GM23338 (cell line): ENCODE data around the gene GPC6. TPM values are rescaled to one million over a fixed set of nuclear protein-coding genes. Genes with fewer than 3 reads are reported as not detected.

ENCODE experiments used
- ATAC-seq: fragments of 200-7000 bp; cut with Tn5 transposase; 3 replicates; pipeline ENCODE4 v1.9.1; 2020
- DNase-seq: peaks from one replicate; pipeline ENCODE4 v3.0.0-alpha.2; 2015; ENCODE audit warnings: low spot score
- H2AFZ ChIP-seq: fragments of 200-600 bp; sonication (generic); 2 replicates; pipeline ENCODE4 v1.8.0; 2016; ENCODE audit warnings: antibody characterized with exemption, mild to moderate bottlenecking, moderate library complexity
- H3F3A ChIP-seq: fragments of 200-600 bp; sonication (generic); replicated peaks from 2 replicates; pipeline ENCODE4 v1.8.0; 2017; ENCODE audit warnings: antibody characterized with exemption, mixed run types, low read depth
- H3K27ac ChIP-seq: fragments of 200-600 bp; sonication (generic); 2 replicates; pipeline ENCODE4 v1.6.1; 2016; ENCODE audit warnings: low read depth
- H3K27me3 ChIP-seq: fragments of 200-600 bp; sonication (generic); 2 replicates; pipeline ENCODE4 v1.8.0; 2016; ENCODE audit warnings: mild to moderate bottlenecking, mixed run types, moderate library complexity; ENCODE audit not compliant: insufficient read depth
- H3K36me3 ChIP-seq: fragments of 200-600 bp; sonication (generic); 2 replicates; pipeline ENCODE4 v1.8.0; 2016; ENCODE audit warnings: mild to moderate bottlenecking; ENCODE audit not compliant: insufficient read depth
- H3K4me1 ChIP-seq: fragments of 200-600 bp; sonication (generic); 2 replicates; pipeline ENCODE4 v1.8.0; 2016; ENCODE audit warnings: mild to moderate bottlenecking, moderate library complexity; ENCODE audit not compliant: insufficient read depth
- H3K4me2 ChIP-seq: fragments of 200-600 bp; sonication (generic); 2 replicates; pipeline ENCODE4 v1.7.1; 2017; ENCODE audit warnings: mixed run types
- H3K4me3 ChIP-seq: fragments of 200-600 bp; sonication (generic); 2 replicates; pipeline ENCODE4 v1.6.1; 2016; ENCODE audit warnings: mixed run types
- H3K79me2 ChIP-seq: fragments of 200-600 bp; sonication (generic); replicated peaks from 2 replicates; pipeline ENCODE4 v1.8.0; 2017; ENCODE audit warnings: mild to moderate bottlenecking; ENCODE audit not compliant: insufficient read depth
- H3K9me2 ChIP-seq: fragments of 200-600 bp; sonication (generic); 2 replicates; pipeline ENCODE4 v1.8.0; 2017; ENCODE audit not compliant: insufficient read depth
- H4K20me1 ChIP-seq: fragments of 200-600 bp; sonication (generic); replicated peaks from 2 replicates; pipeline ENCODE4 v1.8.0; 2017; ENCODE audit warnings: mild to moderate bottlenecking; ENCODE audit not compliant: insufficient read depth
- H3K27ac Mint-ChIP-seq: 2 replicates; pipeline ENCODE4 v1.8.0; 2020; ENCODE audit warnings: inconsistent platforms, mild to moderate bottlenecking, moderate library complexity, mixed read lengths
- H3K27me3 Mint-ChIP-seq: 3 replicates; pipeline ENCODE4 v1.8.0; 2022; ENCODE audit warnings: low read depth, mild to moderate bottlenecking, moderate library complexity, mixed read lengths, inconsistent platforms; ENCODE audit not compliant: insufficient read depth, poor library complexity
- H3K36me3 Mint-ChIP-seq: 3 replicates; pipeline ENCODE4 v1.8.0; 2021; ENCODE audit warnings: low read depth, mild to moderate bottlenecking, inconsistent platforms, moderate library complexity, mixed read lengths
- H3K4me1 Mint-ChIP-seq: 3 replicates; pipeline ENCODE4 v1.8.0; 2020; ENCODE audit warnings: mild to moderate bottlenecking, inconsistent platforms, mixed read lengths
- H3K4me3 Mint-ChIP-seq: 3 replicates; pipeline ENCODE4 v1.8.0; 2021; ENCODE audit warnings: moderate library complexity, mild to moderate bottlenecking, inconsistent platforms, mixed read lengths
- H3K9me3 Mint-ChIP-seq: 3 replicates; pipeline ENCODE4 v1.8.0; 2020; ENCODE audit warnings: moderate library complexity, mild to moderate bottlenecking, inconsistent platforms, mixed read lengths
- CREB1 ChIP-seq: fragments of 250-450 bp; sonication (Bioruptor Pico); IDR thresholded peaks from 2 replicates; pipeline ENCODE4 v1.5.0; 2020; ENCODE audit warnings: low read depth, mild to moderate bottlenecking, moderate library complexity
- CTCF ChIP-seq, 2 experiments: fragments of 200-600 bp in 1 of 2; sonication (generic) in 1 of 2; conservative IDR thresholded peaks; 2 replicates each; pipeline versions ENCODE4 v1.5.1 to v1.6.1; 2016 to 2017; ENCODE audit warnings: antibody characterized with exemption in 2 of 2, low read depth in 2 of 2, mild to moderate bottlenecking in 2 of 2, moderate library complexity in 1 of 2
- EZH2 ChIP-seq: fragments of 200-600 bp; sonication (generic); IDR thresholded peaks from one replicate; pipeline ENCODE4 v1.8.0; 2017; ENCODE audit warnings: antibody characterized with exemption, mild to moderate bottlenecking, low read depth; ENCODE audit not compliant: unreplicated experiment
- EZH2phosphoT487 ChIP-seq: fragments of 200-600 bp; sonication (generic); IDR thresholded peaks from one replicate; pipeline ENCODE4 v1.8.1; 2018; ENCODE audit warnings: antibody characterized with exemption; ENCODE audit not compliant: unreplicated experiment
- JUNB ChIP-seq: IDR thresholded peaks from one replicate; pipeline ENCODE4 v1.6.1; 2016; ENCODE audit warnings: antibody characterized with exemption; ENCODE audit not compliant: unreplicated experiment
- POLR2AphosphoS5 ChIP-seq: IDR thresholded peaks from 2 replicates; pipeline ENCODE4 v1.6.1; 2016; ENCODE audit warnings: antibody characterized with exemption, low read depth
- polyA plus RNA-seq: library from polyadenylated mRNA; unstranded; fragments of >200 nt; fragmentation: Nextera tagmentation; extraction: Ambion mirVana; gene quantifications from 2 replicates; pipeline ENCODE4 v1.2.1, GENCODE V29; 2016
- total RNA-seq: library from RNA; depleted of rRNA; stranded (reverse); fragments of >200 nt; shearing (Covaris generic); gene quantifications from 2 replicates; pipeline ENCODE4 v1.2.3, GENCODE V29; 2014
- TF ChIP-seq, protein P1 (sequence below): IDR thresholded peaks from 2 replicates; pipeline ENCODE4 v1.6.1; 2016; ENCODE audit warnings: antibody characterized with exemption
- TF ChIP-seq, protein P2 (sequence below): fragments of 250-450 bp; sonication (Bioruptor Pico); IDR thresholded peaks from 2 replicates; pipeline ENCODE4 v1.5.0; 2020; ENCODE audit warnings: mild to moderate bottlenecking, moderate library complexity
- TF ChIP-seq, protein P3 (sequence below): IDR thresholded peaks from one replicate; pipeline ENCODE4 v1.6.1; 2018; ENCODE audit warnings: antibody characterized with exemption; ENCODE audit not compliant: unreplicated experiment

GPC6 gene
- total and polyA plus RNA-seq, 2 experiments from 2014 or later, result 6.4 to 28.6 TPM

GRCh38 chr13:93225610-93226009, 997 bp upstream of the GPC6 start:
- no peak for ATAC-seq
- H4K20me1 ChIP-seq, result 0 out of 2 replicates have a peak, but pooled peaks cover 3% of the 10 kb centered on the region
- Mint-ChIP-seq H3K27me3 (peaks cover 8% of the 10 kb centered on the region), H3K4me1 (peaks cover 65% of the 10 kb centered on the region), H3K36me3 (peaks cover 5% of the 10 kb centered on the region; the same call in 2 of the 3 replicates), H3K4me3 (peak overlapping the region; percentile 92), H3K9me3 (0 out of 3 replicates have a peak, but pooled peaks cover 6% of the 10 kb centered on the region), H3K27ac (no peak overlapping the region; the same call in 1 of the 2 replicates)
- H3K27ac ChIP-seq, result peak overlapping the region; percentile 56
- TF ChIP-seq EZH2phosphoT487 (no peak), JUNB (no peak), CTCF (conservative IDR thresholded peaks at IDR 0.05; ENCODE audit: low read depth in 2 of 2) (no peak), CREB1 (CRISPR knock-in tag) (no peak), EZH2 (no peak), POLR2AphosphoS5 (no peak)
- TF ChIP-seq, protein P1, sequence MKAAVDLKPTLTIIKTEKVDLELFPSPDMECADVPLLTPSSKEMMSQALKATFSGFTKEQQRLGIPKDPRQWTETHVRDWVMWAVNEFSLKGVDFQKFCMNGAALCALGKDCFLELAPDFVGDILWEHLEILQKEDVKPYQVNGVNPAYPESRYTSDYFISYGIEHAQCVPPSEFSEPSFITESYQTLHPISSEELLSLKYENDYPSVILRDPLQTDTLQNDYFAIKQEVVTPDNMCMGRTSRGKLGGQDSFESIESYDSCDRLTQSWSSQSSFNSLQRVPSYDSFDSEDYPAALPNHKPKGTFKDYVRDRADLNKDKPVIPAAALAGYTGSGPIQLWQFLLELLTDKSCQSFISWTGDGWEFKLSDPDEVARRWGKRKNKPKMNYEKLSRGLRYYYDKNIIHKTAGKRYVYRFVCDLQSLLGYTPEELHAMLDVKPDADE, result no peak
- TF ChIP-seq, protein P2, sequence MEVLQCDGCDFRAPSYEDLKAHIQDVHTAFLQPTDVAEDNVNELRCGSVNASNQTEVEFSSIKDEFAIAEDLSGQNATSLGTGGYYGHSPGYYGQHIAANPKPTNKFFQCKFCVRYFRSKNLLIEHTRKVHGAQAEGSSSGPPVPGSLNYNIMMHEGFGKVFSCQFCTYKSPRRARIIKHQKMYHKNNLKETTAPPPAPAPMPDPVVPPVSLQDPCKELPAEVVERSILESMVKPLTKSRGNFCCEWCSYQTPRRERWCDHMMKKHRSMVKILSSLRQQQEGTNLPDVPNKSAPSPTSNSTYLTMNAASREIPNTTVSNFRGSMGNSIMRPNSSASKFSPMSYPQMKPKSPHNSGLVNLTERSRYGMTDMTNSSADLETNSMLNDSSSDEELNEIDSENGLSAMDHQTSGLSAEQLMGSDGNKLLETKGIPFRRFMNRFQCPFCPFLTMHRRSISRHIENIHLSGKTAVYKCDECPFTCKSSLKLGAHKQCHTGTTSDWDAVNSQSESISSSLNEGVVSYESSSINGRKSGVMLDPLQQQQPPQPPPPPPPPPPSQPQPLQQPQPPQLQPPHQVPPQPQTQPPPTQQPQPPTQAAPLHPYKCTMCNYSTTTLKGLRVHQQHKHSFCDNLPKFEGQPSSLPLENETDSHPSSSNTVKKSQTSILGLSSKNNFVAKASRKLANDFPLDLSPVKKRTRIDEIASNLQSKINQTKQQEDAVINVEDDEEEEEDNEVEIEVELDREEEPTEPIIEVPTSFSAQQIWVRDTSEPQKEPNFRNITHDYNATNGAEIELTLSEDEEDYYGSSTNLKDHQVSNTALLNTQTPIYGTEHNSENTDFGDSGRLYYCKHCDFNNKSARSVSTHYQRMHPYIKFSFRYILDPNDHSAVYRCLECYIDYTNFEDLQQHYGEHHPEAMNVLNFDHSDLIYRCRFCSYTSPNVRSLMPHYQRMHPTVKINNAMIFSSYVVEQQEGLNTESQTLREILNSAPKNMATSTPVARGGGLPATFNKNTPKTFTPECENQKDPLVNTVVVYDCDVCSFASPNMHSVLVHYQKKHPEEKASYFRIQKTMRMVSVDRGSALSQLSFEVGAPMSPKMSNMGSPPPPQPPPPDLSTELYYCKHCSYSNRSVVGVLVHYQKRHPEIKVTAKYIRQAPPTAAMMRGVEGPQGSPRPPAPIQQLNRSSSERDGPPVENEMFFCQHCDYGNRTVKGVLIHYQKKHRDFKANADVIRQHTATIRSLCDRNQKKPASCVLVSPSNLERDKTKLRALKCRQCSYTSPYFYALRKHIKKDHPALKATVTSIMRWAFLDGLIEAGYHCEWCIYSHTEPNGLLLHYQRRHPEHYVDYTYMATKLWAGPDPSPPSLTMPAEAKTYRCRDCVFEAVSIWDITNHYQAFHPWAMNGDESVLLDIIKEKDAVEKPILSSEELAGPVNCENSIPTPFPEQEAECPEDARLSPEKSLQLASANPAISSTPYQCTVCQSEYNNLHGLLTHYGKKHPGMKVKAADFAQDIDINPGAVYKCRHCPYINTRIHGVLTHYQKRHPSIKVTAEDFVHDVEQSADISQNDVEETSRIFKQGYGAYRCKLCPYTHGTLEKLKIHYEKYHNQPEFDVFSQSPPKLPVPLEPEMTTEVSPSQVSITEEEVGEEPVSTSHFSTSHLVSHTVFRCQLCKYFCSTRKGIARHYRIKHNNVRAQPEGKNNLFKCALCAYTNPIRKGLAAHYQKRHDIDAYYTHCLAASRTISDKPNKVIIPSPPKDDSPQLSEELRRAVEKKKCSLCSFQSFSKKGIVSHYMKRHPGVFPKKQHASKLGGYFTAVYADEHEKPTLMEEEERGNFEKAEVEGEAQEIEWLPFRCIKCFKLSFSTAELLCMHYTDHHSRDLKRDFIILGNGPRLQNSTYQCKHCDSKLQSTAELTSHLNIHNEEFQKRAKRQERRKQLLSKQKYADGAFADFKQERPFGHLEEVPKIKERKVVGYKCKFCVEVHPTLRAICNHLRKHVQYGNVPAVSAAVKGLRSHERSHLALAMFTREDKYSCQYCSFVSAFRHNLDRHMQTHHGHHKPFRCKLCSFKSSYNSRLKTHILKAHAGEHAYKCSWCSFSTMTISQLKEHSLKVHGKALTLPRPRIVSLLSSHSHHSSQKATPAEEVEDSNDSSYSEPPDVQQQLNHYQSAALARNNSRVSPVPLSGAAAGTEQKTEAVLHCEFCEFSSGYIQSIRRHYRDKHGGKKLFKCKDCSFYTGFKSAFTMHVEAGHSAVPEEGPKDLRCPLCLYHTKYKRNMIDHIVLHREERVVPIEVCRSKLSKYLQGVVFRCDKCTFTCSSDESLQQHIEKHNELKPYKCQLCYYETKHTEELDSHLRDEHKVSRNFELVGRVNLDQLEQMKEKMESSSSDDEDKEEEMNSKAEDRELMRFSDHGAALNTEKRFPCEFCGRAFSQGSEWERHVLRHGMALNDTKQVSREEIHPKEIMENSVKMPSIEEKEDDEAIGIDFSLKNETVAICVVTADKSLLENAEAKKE (CRISPR knock-in tag), result no peak
- TF ChIP-seq, protein P3, sequence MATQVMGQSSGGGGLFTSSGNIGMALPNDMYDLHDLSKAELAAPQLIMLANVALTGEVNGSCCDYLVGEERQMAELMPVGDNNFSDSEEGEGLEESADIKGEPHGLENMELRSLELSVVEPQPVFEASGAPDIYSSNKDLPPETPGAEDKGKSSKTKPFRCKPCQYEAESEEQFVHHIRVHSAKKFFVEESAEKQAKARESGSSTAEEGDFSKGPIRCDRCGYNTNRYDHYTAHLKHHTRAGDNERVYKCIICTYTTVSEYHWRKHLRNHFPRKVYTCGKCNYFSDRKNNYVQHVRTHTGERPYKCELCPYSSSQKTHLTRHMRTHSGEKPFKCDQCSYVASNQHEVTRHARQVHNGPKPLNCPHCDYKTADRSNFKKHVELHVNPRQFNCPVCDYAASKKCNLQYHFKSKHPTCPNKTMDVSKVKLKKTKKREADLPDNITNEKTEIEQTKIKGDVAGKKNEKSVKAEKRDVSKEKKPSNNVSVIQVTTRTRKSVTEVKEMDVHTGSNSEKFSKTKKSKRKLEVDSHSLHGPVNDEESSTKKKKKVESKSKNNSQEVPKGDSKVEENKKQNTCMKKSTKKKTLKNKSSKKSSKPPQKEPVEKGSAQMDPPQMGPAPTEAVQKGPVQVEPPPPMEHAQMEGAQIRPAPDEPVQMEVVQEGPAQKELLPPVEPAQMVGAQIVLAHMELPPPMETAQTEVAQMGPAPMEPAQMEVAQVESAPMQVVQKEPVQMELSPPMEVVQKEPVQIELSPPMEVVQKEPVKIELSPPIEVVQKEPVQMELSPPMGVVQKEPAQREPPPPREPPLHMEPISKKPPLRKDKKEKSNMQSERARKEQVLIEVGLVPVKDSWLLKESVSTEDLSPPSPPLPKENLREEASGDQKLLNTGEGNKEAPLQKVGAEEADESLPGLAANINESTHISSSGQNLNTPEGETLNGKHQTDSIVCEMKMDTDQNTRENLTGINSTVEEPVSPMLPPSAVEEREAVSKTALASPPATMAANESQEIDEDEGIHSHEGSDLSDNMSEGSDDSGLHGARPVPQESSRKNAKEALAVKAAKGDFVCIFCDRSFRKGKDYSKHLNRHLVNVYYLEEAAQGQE, result no peak
- no peaks in the 10 kb centered on the region for H3K9me2 ChIP-seq
- H3K4me1 ChIP-seq, result peaks cover 31% of the 10 kb centered on the region
- no peak for DNase-seq
- peak overlapping the region; percentile 62 for H3K4me3 ChIP-seq
- peaks cover 11% of the 10 kb centered on the region for H3K27me3 ChIP-seq
- H2AFZ ChIP-seq, result no peak overlapping the region
- peaks cover 22% of the 10 kb centered on the region for H3K79me2 ChIP-seq
- peak overlapping the region; percentile 84 for H3K4me2 ChIP-seq
- H3K36me3 ChIP-seq, result no peaks in the 10 kb centered on the region
- no peaks in the 10 kb centered on the region for H3F3A ChIP-seq
